A549 (cell line): Measurements from ENCODE around the gene POLR1E. TPM values are rescaled to one million over a fixed set of nuclear protein-coding genes. Genes with fewer than 3 reads are reported as not detected.
A peak's percentile ranks its signal among the peaks of the same experiment; 100 is the strongest.

Experiments used
- ATAC-seq, 2 experiments: fragments of 200-7000 bp in 1 of 2; fragments of >200 bp in 1 of 2; cut with Nextera tagmentation in 1 of 2; cut with Tn5 transposase in 1 of 2; 3 replicates each; pipeline versions ENCODE4 v1.8.0 to v1.9.1; 2018 to 2020; ENCODE audit warnings: mild to moderate bottlenecking in 1 of 2, moderate library complexity in 1 of 2
- CTCF ChIA-PET: fragments of 300-600 bp; sonication (Branson Sonifier 250); formaldehyde crosslinking; extraction: SDS; loops from one replicate; lab custom pipeline; 2021; ENCODE audit warnings: antibody characterized with exemption, inconsistent platforms; lab: Yijun Ruan, JAX
- POLR2A ChIA-PET: fragments of 350-600 bp; formaldehyde crosslinking; extraction: SDS; loops from one replicate; lab custom pipeline; 2021; ENCODE audit warnings: antibody characterized with exemption, inconsistent platforms; lab: Yijun Ruan, JAX
- DNase-seq, 2 experiments: peaks; one replicate each; pipeline versions ENCODE4 v3.0.0 to v3.0.0-alpha.2; 2011 to 2016; ENCODE audit warnings: low read depth in 1 of 2, low spot score in 1 of 2
- FAIRE-seq: peaks from 2 replicates; lab custom pipeline; 2011; peaks lifted over from hg19 to GRCh38; lab: Jason Lieb, UNC
- H3K27ac ChIP-seq, 2 experiments: fragments of >200 bp; sonication (Bioruptor Twin); formaldehyde crosslinking; 3 replicates each; pipeline ENCODE4 v1.5.1; 2016 to 2017
- H3K4me1 ChIP-seq: fragments of >200 bp; sonication (Bioruptor Twin); formaldehyde crosslinking; 3 replicates; pipeline ENCODE4 v1.6.1; 2016
- H3K4me2 ChIP-seq: fragments of >200 bp; sonication (Bioruptor Twin); formaldehyde crosslinking; 3 replicates; pipeline ENCODE4 v1.6.1; 2016
- H3K4me3 ChIP-seq: fragments of >200 bp; sonication (Bioruptor Twin); formaldehyde crosslinking; 3 replicates; pipeline ENCODE4 v1.5.1; 2016
- H3K9me3 ChIP-seq: fragments of >200 bp; sonication (Bioruptor Twin); formaldehyde crosslinking; 3 replicates; pipeline ENCODE4 v1.6.1; 2016
- BHLHE40 ChIP-seq: IDR thresholded peaks from 2 replicates; pipeline ENCODE4 v1.6.1; 2012; ENCODE audit warnings: low read depth, low read length, inconsistent platforms
- CEBPB ChIP-seq, 2 experiments: fragments of >200 bp in 1 of 2; sonication (Bioruptor Twin) in 1 of 2; formaldehyde crosslinking in 1 of 2; IDR thresholded peaks; 2 replicates each; pipeline ENCODE4 v1.6.1; 2012 to 2016
- CTCF ChIP-seq: fragments of >200 bp; sonication (Bioruptor Twin); formaldehyde crosslinking; IDR thresholded peaks from 3 replicates; pipeline ENCODE4 v1.5.1; 2016
- E2F6 ChIP-seq: IDR thresholded peaks from 2 replicates; pipeline ENCODE4 v1.6.1; 2012; ENCODE audit warnings: low read depth, borderline replicate concordance
- GATA3 ChIP-seq: IDR thresholded peaks from 2 replicates; pipeline ENCODE4 v1.6.1; 2012; ENCODE audit warnings: borderline replicate concordance
- HES2 ChIP-seq: fragments of >200 bp; sonication (Bioruptor Twin); formaldehyde crosslinking; IDR thresholded peaks from 2 replicates; pipeline ENCODE4 v1.6.1; 2016
- HEYL ChIP-seq: fragments of 250-450 bp; sonication (Bioruptor Pico); IDR thresholded peaks from 2 replicates; pipeline ENCODE4 v1.8.0; 2021; ENCODE audit warnings: mild to moderate bottlenecking, moderate library complexity
- HOXB13 ChIP-seq: fragments of 250-450 bp; sonication (Bioruptor Pico); IDR thresholded peaks from 2 replicates; pipeline ENCODE4 v1.5.0; 2020; ENCODE audit warnings: low read depth, mild to moderate bottlenecking, moderate library complexity
- JUN ChIP-seq, 2 experiments: fragments of >200 bp; sonication (Bioruptor Twin); formaldehyde crosslinking; IDR thresholded peaks; 2 replicates in 1 of 2; 3 replicates in 1 of 2; pipeline ENCODE4 v1.6.1; 2016 to 2017
- JUNB ChIP-seq: fragments of >200 bp; sonication (Bioruptor Twin); formaldehyde crosslinking; IDR thresholded peaks from 2 replicates; pipeline ENCODE4 v1.6.1; 2016
- KDM5A ChIP-seq: fragments of 200-600 bp; sonication (generic); IDR thresholded peaks from 2 replicates; pipeline ENCODE4 v1.6.1; 2016; ENCODE audit warnings: antibody characterized with exemption, mild to moderate bottlenecking
- MAFK ChIP-seq: fragments of 450-650 bp; IDR thresholded peaks from 2 replicates; pipeline ENCODE4 v1.6.1; 2014; ENCODE audit not compliant: partially characterized antibody
- MAX ChIP-seq: IDR thresholded peaks from 2 replicates; pipeline ENCODE4 v1.6.1; 2012
- MAZ ChIP-seq: fragments of 150-350 bp; IDR thresholded peaks from 2 replicates; pipeline ENCODE4 v1.6.1; 2014; ENCODE audit warnings: antibody characterized with exemption, low read depth, low read length, borderline replicate concordance
- NFE2L2 ChIP-seq: fragments of 150-350 bp; conservative IDR thresholded peaks from 2 replicates; pipeline ENCODE4 v1.6.1; 2014; ENCODE audit warnings: low read length
- NPAS2 ChIP-seq: fragments of 250-450 bp; sonication (Bioruptor Pico); IDR thresholded peaks from 2 replicates; pipeline ENCODE4 v1.8.0; 2022; ENCODE audit warnings: mild to moderate bottlenecking, moderate library complexity, borderline replicate concordance
- NR3C1 ChIP-seq: fragments of >200 bp; sonication (Bioruptor Twin); formaldehyde crosslinking; IDR thresholded peaks from 3 replicates; pipeline ENCODE4 v1.6.1; 2017
- RAD21 ChIP-seq, 2 experiments: fragments of >200 bp in 1 of 2; sonication (Bioruptor Twin) in 1 of 2; formaldehyde crosslinking in 1 of 2; IDR thresholded peaks in 1 of 2; conservative IDR thresholded peaks in 1 of 2; 2 replicates in 1 of 2; 3 replicates in 1 of 2; pipeline ENCODE4 v1.6.1; 2012 to 2018; ENCODE audit warnings: inconsistent platforms in 1 of 2
- RCOR1 ChIP-seq: fragments of 150-350 bp; IDR thresholded peaks from 2 replicates; pipeline ENCODE4 v1.6.1; 2014; ENCODE audit warnings: antibody characterized with exemption, low read length, low read depth
- REST ChIP-seq: fragments of 200-600 bp; sonication (generic); IDR thresholded peaks from 2 replicates; pipeline ENCODE4 v1.6.1; 2016; ENCODE audit warnings: antibody characterized with exemption, mild to moderate bottlenecking, moderate library complexity
- RNF2 ChIP-seq: fragments of 200-600 bp; sonication (generic); IDR thresholded peaks from 2 replicates; pipeline ENCODE4 v1.6.1; 2016; ENCODE audit warnings: low read depth, mild to moderate bottlenecking, antibody characterized with exemption, moderate library complexity, borderline replicate concordance
- SMC3 ChIP-seq: fragments of >200 bp; sonication (Bioruptor Twin); formaldehyde crosslinking; IDR thresholded peaks from 3 replicates; pipeline ENCODE4 v1.6.1; 2018; ENCODE audit warnings: inconsistent platforms
- TFCP2L1 ChIP-seq: fragments of 250-450 bp; sonication (Bioruptor Pico); IDR thresholded peaks from 2 replicates; pipeline ENCODE4 v1.5.0; 2021; ENCODE audit warnings: mild to moderate bottlenecking
- ZFP36 ChIP-seq: fragments of 450-650 bp; IDR thresholded peaks from 2 replicates; pipeline ENCODE4 v1.6.1; 2014; ENCODE audit warnings: borderline replicate concordance; ENCODE audit not compliant: partially characterized antibody
- ZSCAN20 ChIP-seq: fragments of 250-450 bp; sonication (Bioruptor Pico); IDR thresholded peaks from 2 replicates; pipeline ENCODE4 v1.8.0; 2022; ENCODE audit warnings: mild to moderate bottlenecking, moderate library complexity
- WGBS: methylation state at CpG from one replicate; pipeline ENCODE4 v1.1.6; 2017; ENCODE audit errors: missing lambda C conversion rate; 5-methylcytosine and 5-hydroxymethylcytosine counted together
- polyA plus RNA-seq, 4 experiments: library from polyadenylated mRNA; depleted of rRNA in 3 of 4; stranded (reverse); fragments of >200 nt; fragmentation: RNase III in 1 of 4; extraction: RNeasy Plus Mini Kit Qiagen cat#74134 plus additional on column Dnase treatment in 1 of 4; gene quantifications; 2 replicates in 3 of 4; 3 replicates in 1 of 4; pipeline ENCODE4 v1.2.3, GENCODE V29; 2011 to 2017

The POLR1E gene
- polyA plus RNA-seq, 2 of the 4 experiments (the other 2 are of a cell fraction), result 41.9 to 47.2 TPM

- no peaks in the 10 kb centered on the region for H3K4me1 ChIP-seq
- H3K4me2 ChIP-seq, result no peak overlapping the region
- ChIA-PET POLR2A (no interaction called here), CTCF (interaction anchor here (0.6 to 3.3 kb wide), 7 partner anchors 9 to 94 kb away, joined by 3 to 14 read pairs (median 5); no protein-coding TSS in a partner anchor)
- TF ChIP-seq HEYL (CRISPR knock-in tag), result no peak
- TF ChIP-seq GATA3, result no peak
- peak; percentile 29 to 45; a peak in 3 of 5 replicates for TF ChIP-seq RAD21 (conservative IDR thresholded peaks at IDR 0.05 in 1 of 2, IDR thresholded peaks at IDR 0.05 in 1 of 2)
- TF ChIP-seq JUNB, result no peak
- TF ChIP-seq ZSCAN20, result no peak
- TF ChIP-seq E2F6, result no peak
- TF ChIP-seq CTCF, result peak; percentile 20; the same call in 1 of the 3 replicates
- TF ChIP-seq RNF2, result no peak
- no peak for TF ChIP-seq REST
- no peak for TF ChIP-seq MAZ
- 0 out of 3 replicates have a peak, but pooled peaks have one; percentile 13 for TF ChIP-seq SMC3
- TF ChIP-seq RCOR1, result no peak
- no peak for TF ChIP-seq TFCP2L1 (CRISPR knock-in tag)
- TF ChIP-seq JUN (IDR thresholded peaks at IDR 0.05), result no peak
- TF ChIP-seq CEBPB (IDR thresholded peaks at IDR 0.05), result no peak
- no peak for TF ChIP-seq MAX
- DNase-seq, result no peak
- peak; percentile 37 to 52; a peak in 3 of 6 replicates for ATAC-seq
- no peak overlapping the region for H3K4me3 ChIP-seq
- FAIRE-seq, result no peak
- WGBS, result 87% methylated on average over 3 of the region's 3 CpGs
- H3K9me3 ChIP-seq, result no peaks in the 10 kb centered on the region
- no peak overlapping the region for H3K27ac ChIP-seq
Observed at GRCh38 chr9:37508834-37509206, 23.1 kb downstream of the POLR1E start.

- no peaks in the 10 kb centered on the region for H3K4me1 ChIP-seq
- no peak overlapping the region for H3K27ac ChIP-seq
- 96% methylated on average over 7 of the region's 7 CpGs for WGBS
- POLR2A ChIA-PET, result no interaction called here
- no peak overlapping the region for H3K4me3 ChIP-seq
- H3K9me3 ChIP-seq, result no peaks in the 10 kb centered on the region
- FAIRE-seq (no peak), ATAC-seq (no peak), DNase-seq (no peak)
- CTCF ChIA-PET, result interaction anchor here (0.6 to 3.3 kb wide), 6 partner anchors 8 to 28 kb away, joined by 3 to 14 read pairs (median 5); no protein-coding TSS in a partner anchor
- H3K4me2 ChIP-seq, result no peak overlapping the region
- no peak for TF ChIP-seq JUN (IDR thresholded peaks at IDR 0.05)
- TF ChIP-seq BHLHE40, result no peak
- no peak for TF ChIP-seq CTCF
- TF ChIP-seq NPAS2, result no peak
- TF ChIP-seq TFCP2L1 (CRISPR knock-in tag), result no peak
- no peak for TF ChIP-seq HOXB13
- no peak for TF ChIP-seq KDM5A
- no peak for TF ChIP-seq MAFK
- TF ChIP-seq E2F6, result no peak
- no peak for TF ChIP-seq RNF2
- TF ChIP-seq NFE2L2, result no peak
- TF ChIP-seq HES2, result no peak
- TF ChIP-seq ZFP36, result no peak
- TF ChIP-seq ZSCAN20, result no peak
- TF ChIP-seq SMC3, result no peak
- no peak for TF ChIP-seq NR3C1
Observed at GRCh38 chr9:37509536-37509935, 23.8 kb downstream of the POLR1E start.
